Muscle of leg (tissue), 11 donors: Measurements from ENCODE around the gene IL22RA1. TPM values are rescaled to one million over a fixed set of nuclear protein-coding genes. Genes with fewer than 3 reads are reported as not detected.

ENCODE experiments used
- DNase-seq: peaks from one replicate; pipeline ENCODE4 v3.0.0; 2013
- H3K27ac ChIP-seq: one replicate; pipeline ENCODE4 v1.5.1; 2013; ENCODE audit warnings: mild to moderate bottlenecking, low read length, control low read depth
- H3K27me3 ChIP-seq: one replicate; pipeline ENCODE4 v1.6.1; 2013; ENCODE audit warnings: low read length; ENCODE audit not compliant: control insufficient read depth, insufficient read depth
- H3K36me3 ChIP-seq: one replicate; pipeline ENCODE4 v1.6.1; 2013; ENCODE audit warnings: low read length; ENCODE audit not compliant: control insufficient read depth, insufficient read depth
- H3K4me1 ChIP-seq: one replicate; pipeline ENCODE4 v1.6.1; 2013; ENCODE audit warnings: low read length; ENCODE audit not compliant: control insufficient read depth, insufficient read depth
- H3K4me3 ChIP-seq: one replicate; pipeline ENCODE4 v1.5.1; 2013; ENCODE audit warnings: low read length, control low read depth
- H3K9me3 ChIP-seq: replicated peaks from 2 replicates; pipeline ENCODE4 v1.6.1; 2013; ENCODE audit warnings: low read depth, low read length; ENCODE audit not compliant: control insufficient read depth
- WGBS: methylation state at CpG from one replicate; pipeline ENCODE4 v1.1.5; 2013; ENCODE audit warnings: missing lambda C conversion rate; ENCODE audit not compliant: insufficient coverage; 5-methylcytosine and 5-hydroxymethylcytosine counted together
- polyA plus RNA-seq, 8 donors: library from polyadenylated mRNA; unstranded; fragments of 120-200 nt; gene quantifications; one replicate each; pipeline versions ENCODE4 v1.2.1 to v1.2.3, GENCODE V29; 2013; ENCODE audit warnings: inconsistent platforms in 1 of 8, low replicate concordance in 1 of 8; ENCODE audit not compliant: insufficient read length in 8 of 8, insufficient read depth in 1 of 8
- total RNA-seq: library from RNA; stranded (reverse); fragments of 120-200 nt; gene quantifications from one replicate; pipeline ENCODE4 v1.2.4, GENCODE V29; 2013

IL22RA1 gene
- total and polyA plus RNA-seq, 9 donors, result 0.05 to 3.2 (median 0.56) TPM; not detected in 3

- no peak overlapping the region for H3K27ac ChIP-seq
- H3K4me1 ChIP-seq, result no peaks in the 10 kb centered on the region
- H3K36me3 ChIP-seq, result no peaks in the 10 kb centered on the region
- no peaks in the 10 kb centered on the region for H3K9me3 ChIP-seq
- 89% methylated on average over 5 of the region's 11 CpGs for WGBS
- peaks cover 9% of the 10 kb centered on the region for H3K27me3 ChIP-seq
- no peak overlapping the region for H3K4me3 ChIP-seq
- DNase-seq, result no peak
Measured at GRCh38 chr1:24139841-24140425, 3.0 kb downstream of the IL22RA1 start.

DNA sequence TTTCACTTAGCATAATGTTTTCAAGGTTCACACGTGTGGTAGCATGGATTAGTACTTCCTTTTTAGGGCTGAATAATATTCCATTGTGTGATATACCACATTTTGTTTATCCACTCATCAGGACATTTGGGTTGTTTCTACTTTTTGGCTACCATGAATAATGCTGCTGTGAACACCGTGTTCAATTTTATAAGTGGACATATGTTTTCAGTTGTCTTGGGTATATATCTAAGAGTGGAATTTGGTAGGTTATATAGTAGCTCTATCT, 3.8 kb downstream of the IL22RA1 start:
- WGBS, result 80% methylated on average over 1 of the region's 2 CpGs

GRCh38 chr1:24138476-24139221, 4.3 kb downstream of the IL22RA1 start:
- peaks cover 3% of the 10 kb centered on the region for H3K27me3 ChIP-seq
- 64% methylated on average over 12 of the region's 13 CpGs for WGBS
- H3K9me3 ChIP-seq, result no peaks in the 10 kb centered on the region
- H3K36me3 ChIP-seq, result no peaks in the 10 kb centered on the region
- no peak overlapping the region for H3K27ac ChIP-seq
- DNase-seq, result no peak
- no peak overlapping the region for H3K4me3 ChIP-seq
- H3K4me1 ChIP-seq, result no peaks in the 10 kb centered on the region

More for the DNA sequence above, 3.8 kb downstream of the IL22RA1 start:
- Histone ChIP-seq H3K27ac (no peak overlapping the region), H3K36me3 (no peaks in the 10 kb centered on the region), H3K27me3 (peaks cover 7% of the 10 kb centered on the region), H3K9me3 (no peaks in the 10 kb centered on the region), H3K4me3 (no peak overlapping the region), H3K4me1 (no peaks in the 10 kb centered on the region)
- DNase-seq, result no peak

GRCh38 chr1:24136956-24137539, 5.9 kb downstream of the IL22RA1 start:
- Histone ChIP-seq H3K9me3 (no peaks in the 10 kb centered on the region), H3K4me1 (no peaks in the 10 kb centered on the region), H3K27ac (no peak overlapping the region), H3K4me3 (no peak overlapping the region), H3K27me3 (no peaks in the 10 kb centered on the region), H3K36me3 (no peaks in the 10 kb centered on the region)
- no peak for DNase-seq
- WGBS, result 83% methylated on average over 10 of the region's 15 CpGs

DNA sequence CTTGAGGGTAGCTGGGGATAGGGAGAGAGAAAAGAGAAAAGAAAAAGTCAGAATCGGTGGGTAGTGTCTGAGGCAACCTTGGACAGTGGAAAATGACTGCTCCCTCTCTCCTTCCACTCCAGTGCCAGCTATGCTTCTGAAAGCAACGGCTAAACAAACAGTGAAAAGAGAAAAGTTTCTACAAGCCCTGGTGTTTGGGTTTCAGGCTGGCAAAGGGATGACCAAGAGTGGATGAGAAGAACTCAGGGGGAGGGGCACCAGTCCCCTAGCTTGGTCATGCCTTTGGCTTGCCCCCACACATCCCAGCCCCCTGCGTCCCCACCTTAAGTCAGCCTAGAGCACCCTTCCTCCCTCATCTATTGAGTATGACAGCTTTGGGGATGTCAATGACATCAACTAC, 8.6 kb downstream of the IL22RA1 start:
- no peak overlapping the region for H3K4me3 ChIP-seq
- H3K9me3 ChIP-seq, result peaks cover 7% of the 10 kb centered on the region
- H3K36me3 ChIP-seq, result no peaks in the 10 kb centered on the region
- DNase-seq, result no peak
- no CpG with 5 or more reads among the region's 3 CpGs for WGBS
- H3K4me1 ChIP-seq, result no peaks in the 10 kb centered on the region
- H3K27me3 ChIP-seq, result no peaks in the 10 kb centered on the region
- no peak overlapping the region for H3K27ac ChIP-seq

GRCh38 chr1:24133819-24134218, 9.1 kb downstream of the IL22RA1 start:
- Histone ChIP-seq H3K9me3 (peaks cover 7% of the 10 kb centered on the region), H3K27ac (no peak overlapping the region)
- WGBS, result no CpG with 5 or more reads among the region's 1 CpG

GRCh38 chr1:24130385-24130784, 12.6 kb downstream of the IL22RA1 start:
- Histone ChIP-seq H3K9me3 (peaks cover 7% of the 10 kb centered on the region), H3K4me1 (no peaks in the 10 kb centered on the region), H3K4me3 (no peak overlapping the region), H3K27me3 (no peaks in the 10 kb centered on the region), H3K27ac (no peak overlapping the region), H3K36me3 (no peaks in the 10 kb centered on the region)
- no peak for DNase-seq
- WGBS, result no CpG with 5 or more reads among the region's 3 CpGs

More at GRCh38 chr1:24133819-24134218, 9.1 kb downstream of the IL22RA1 start:
- Histone ChIP-seq H3K4me1 (no peaks in the 10 kb centered on the region), H3K4me3 (no peak overlapping the region), H3K36me3 (no peaks in the 10 kb centered on the region), H3K27me3 (no peaks in the 10 kb centered on the region)
- DNase-seq, result no peak

GRCh38 chr1:24127801-24128363, 15.1 kb downstream of the IL22RA1 start:
- Histone ChIP-seq H3K4me3 (no peak overlapping the region), H3K36me3 (no peaks in the 10 kb centered on the region), H3K27me3 (no peaks in the 10 kb centered on the region), H3K27ac (no peak overlapping the region), H3K4me1 (no peaks in the 10 kb centered on the region), H3K9me3 (peaks cover 7% of the 10 kb centered on the region)
- 92% methylated on average over 2 of the region's 7 CpGs for WGBS
- no peak for DNase-seq

GRCh38 chr1:24127134-24127800, 15.7 kb downstream of the IL22RA1 start:
- Histone ChIP-seq H3K4me3 (no peak overlapping the region), H3K27me3 (no peaks in the 10 kb centered on the region), H3K9me3 (peaks cover 7% of the 10 kb centered on the region), H3K27ac (no peak overlapping the region), H3K4me1 (no peaks in the 10 kb centered on the region), H3K36me3 (no peaks in the 10 kb centered on the region)
- 67% methylated on average over 1 of the region's 3 CpGs for WGBS
- no peak for DNase-seq

GRCh38 chr1:24126672-24127023, 16.3 kb downstream of the IL22RA1 start:
- DNase-seq, result no peak
- peaks cover 7% of the 10 kb centered on the region for H3K9me3 ChIP-seq
- H3K27ac ChIP-seq, result no peak overlapping the region
- WGBS, result 50% methylated on average over 1 of the region's 5 CpGs
- H3K4me3 ChIP-seq, result no peak overlapping the region
- H3K27me3 ChIP-seq, result no peaks in the 10 kb centered on the region
- H3K4me1 ChIP-seq, result no peaks in the 10 kb centered on the region
- no peaks in the 10 kb centered on the region for H3K36me3 ChIP-seq
